GM04504 (cell line): ENCODE measurements around the gene HSFX2.
A peak's percentile ranks its signal among the peaks of the same experiment; 100 is the strongest.
"Not testable (repeated sequence)": the region's sequence is repeated elsewhere in the genome, so short reads cannot be mapped to it uniquely, and the experiment has no call there.

Experiments used
- DNase-seq: peaks from one replicate; pipeline ENCODE4 v3.0.0-alpha.2; 2012; ENCODE audit warnings: low read depth

Gene HSFX2, protein sequence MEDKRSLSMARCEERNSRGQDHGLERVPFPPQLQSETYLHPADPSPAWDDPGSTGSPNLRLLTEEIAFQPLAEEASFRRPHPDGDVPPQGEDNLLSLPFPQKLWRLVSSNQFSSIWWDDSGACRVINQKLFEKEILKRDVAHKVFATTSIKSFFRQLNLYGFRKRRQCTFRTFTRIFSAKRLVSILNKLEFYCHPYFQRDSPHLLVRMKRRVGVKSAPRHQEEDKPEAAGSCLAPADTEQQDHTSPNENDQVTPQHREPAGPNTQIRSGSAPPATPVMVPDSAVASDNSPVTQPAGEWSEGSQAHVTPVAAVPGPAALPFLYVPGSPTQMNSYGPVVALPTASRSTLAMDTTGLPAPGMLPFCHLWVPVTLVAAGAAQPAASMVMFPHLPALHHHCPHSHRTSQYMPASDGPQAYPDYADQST

GRCh38 chrX:149595214-149595613 is at the start of gene HSFX2:
HSFX2 (minus strand) TSS chrX:149595314; CDS start chrX:149594700, 614 bp downstream.
- not testable (repeated sequence) for DNase-seq

- DNase-seq, result no peak
Observed at GRCh38 chrX:149643496-149643895, 48.4 kb upstream of the HSFX2 start.

- peak; percentile 29 for DNase-seq
Observed at GRCh38 chrX:149641835-149642234, 46.7 kb upstream of the HSFX2 start.

GRCh38 chrX:149641432-149641831 is 46.3 kb upstream of the HSFX2 start:
- DNase-seq, result no peak

GRCh38 chrX:149639568-149639967 is 44.5 kb upstream of the HSFX2 start:
- no peak for DNase-seq

DNA sequence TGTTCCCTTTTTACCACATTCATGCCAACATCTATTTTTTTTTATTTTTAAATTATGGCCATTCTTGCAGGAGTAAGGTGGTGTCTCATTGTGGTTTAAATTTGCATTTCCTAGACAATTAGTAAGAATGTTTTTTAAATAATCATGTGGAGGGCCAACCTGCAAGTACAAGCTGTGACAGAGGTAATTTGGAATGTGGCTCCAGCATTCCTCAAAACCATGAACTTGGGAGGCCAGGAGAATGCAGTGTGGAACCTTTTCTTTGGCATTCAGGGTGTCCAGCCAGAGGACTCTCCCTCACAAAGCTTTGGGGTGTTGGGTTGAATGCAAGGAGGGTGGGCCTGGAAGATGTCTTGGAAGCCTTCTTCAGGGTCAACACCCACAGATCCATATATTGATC is 43.7 kb upstream of the HSFX2 start:
- no peak for DNase-seq

- no peak for DNase-seq
Observed at GRCh38 chrX:149633511-149633910, 38.4 kb upstream of the HSFX2 start.

DNA sequence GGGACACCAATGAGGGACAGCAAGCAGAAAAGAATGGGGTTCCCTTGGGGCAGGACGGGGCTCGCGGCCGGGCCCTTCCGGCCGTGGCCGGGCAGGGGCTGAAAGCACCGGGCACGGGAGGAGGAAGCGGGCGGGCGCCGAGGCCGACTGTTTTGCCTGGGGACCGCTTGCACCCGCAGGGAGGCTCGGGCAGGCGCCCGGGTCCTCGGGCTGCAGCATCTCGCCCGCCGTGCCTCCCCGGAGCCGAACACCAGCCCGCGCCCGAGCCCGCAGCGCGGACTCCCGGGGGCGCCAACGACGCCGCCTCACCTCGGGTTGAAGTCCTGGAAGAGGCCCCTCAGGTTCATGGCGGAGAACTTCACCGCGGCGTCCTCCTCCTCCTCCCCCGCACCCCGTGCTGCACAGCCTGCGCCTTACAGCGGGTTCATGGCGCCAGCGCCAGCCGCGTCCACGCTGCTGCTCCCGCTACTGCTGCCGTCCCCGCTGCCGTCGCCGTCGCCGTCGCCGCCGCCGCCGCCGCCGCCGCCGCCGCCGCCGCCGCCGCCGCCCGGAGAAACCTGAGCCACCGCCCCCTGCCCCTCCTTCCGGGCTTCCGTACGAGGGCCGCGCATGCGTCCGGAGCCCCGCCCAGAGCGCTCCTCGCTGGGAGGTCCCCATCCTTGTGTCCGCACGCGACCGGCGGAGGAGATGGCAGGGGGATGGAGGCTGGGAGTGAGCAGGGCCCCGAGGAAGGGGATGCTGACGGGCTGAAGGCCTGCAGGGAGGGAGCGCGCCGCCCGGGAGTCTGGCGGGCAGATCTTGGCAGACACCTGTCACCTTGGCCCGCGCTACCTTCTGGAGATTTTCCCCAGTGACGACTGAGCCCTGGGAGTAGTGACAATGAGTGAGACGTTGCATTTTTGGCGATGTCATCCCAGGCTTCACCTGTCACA is 36.4 kb upstream of the HSFX2 start, which contains the start of gene TMEM185A:
Gene TMEM185A (minus strand): TSS at position 559 of the 932 bp plus-strand sequence. CDS start 212 bp downstream, at position 347.
- DNase-seq, result no peak

GRCh38 chrX:149630681-149631233 is 35.6 kb upstream of the HSFX2 start:
- no peak for DNase-seq

GRCh38 chrX:149629730-149630387 is 34.7 kb upstream of the HSFX2 start:
- DNase-seq, result no peak

- no peak for DNase-seq
Observed at GRCh38 chrX:149628768-149629167, 33.7 kb upstream of the HSFX2 start.

GRCh38 chrX:149628280-149628679 is 33.2 kb upstream of the HSFX2 start:
- no peak for DNase-seq

- DNase-seq, result not testable (repeated sequence)
Observed at GRCh38 chrX:149626829-149627228, 31.7 kb upstream of the HSFX2 start.

DNA sequence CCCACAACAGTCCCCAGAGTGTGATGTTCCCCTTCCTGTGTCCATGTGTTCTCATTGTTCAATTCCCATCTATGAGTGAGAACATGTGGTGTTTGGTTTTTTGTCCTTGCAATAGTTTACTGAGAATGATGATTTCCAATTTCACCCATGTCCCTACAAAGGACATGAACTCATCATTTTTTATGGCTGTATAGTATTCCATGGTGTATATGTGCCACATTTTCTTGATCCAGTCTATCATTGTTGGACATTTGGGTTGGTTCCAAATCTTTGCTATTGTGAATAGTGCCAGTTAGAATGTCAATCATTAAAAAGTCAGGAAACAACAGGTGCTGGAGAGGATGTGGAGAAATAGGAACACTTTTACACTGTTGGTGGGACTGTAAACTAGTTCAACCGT is 24.5 kb upstream of the HSFX2 start:
- DNase-seq, result not testable (repeated sequence)

- DNase-seq, result no peak
Observed at GRCh38 chrX:149618871-149619270, 23.8 kb upstream of the HSFX2 start.

DNA sequence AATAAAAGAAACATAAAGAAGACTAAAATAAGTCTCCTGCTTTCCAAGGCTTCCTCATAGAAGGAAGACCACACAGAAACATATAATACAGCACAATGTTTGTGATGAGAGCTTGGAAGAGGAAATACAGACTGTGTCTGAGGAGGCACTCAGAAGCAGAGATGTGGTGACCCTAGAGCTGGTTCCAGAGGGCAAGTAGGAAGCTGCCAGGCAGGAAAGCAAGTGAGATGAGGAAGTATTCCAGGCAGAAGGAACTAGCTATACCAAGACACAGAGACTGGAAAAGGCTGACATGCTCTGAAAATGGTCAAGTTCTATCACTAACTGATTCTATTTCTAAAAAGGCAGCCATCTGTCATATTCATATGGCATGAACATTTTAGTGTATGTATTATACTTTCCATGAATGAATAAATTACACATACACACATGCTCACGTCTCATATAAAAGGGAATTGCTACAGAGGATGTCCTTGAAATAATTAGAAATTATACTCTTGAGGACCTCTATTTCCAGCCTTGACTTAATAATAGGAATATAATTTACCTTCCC is 16.6 kb upstream of the HSFX2 start:
- DNase-seq, result no peak

- DNase-seq, result no peak
Observed at GRCh38 chrX:149610511-149610910, 15.4 kb upstream of the HSFX2 start.

- DNase-seq, result no peak
Observed at GRCh38 chrX:149607699-149608098, 12.6 kb upstream of the HSFX2 start.

GRCh38 chrX:149605248-149605885 is 10.3 kb upstream of the HSFX2 start:
- DNase-seq, result not testable (repeated sequence)

- not testable (repeated sequence) for DNase-seq
Observed at GRCh38 chrX:149598603-149599002, 3.5 kb upstream of the HSFX2 start.

DNA sequence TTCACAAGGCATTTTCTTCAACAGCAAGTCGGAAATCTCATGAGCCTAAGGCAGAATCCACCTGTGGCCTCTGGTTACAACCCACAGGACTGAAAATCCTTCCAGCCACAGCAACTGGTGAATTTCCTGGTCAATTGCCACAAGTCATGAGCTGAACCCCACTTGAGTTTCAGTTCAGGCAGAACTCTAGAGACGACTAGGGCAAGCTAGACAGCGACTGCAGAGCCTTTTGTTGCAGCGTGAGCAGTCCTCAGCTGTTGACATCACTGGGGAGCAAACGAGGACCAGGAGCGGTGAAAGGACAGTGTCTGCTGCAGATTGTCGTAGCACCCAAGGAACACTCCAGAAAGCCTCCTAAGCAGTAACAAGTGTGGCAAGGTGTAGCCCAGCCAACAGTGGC is 829 bp upstream of the HSFX2 start:
- DNase-seq, result not testable (repeated sequence)
